SU-DHL-6 (cell line): ENCODE measurements around the gene CLIC4.

Source experiments
- H2AFZ ChIP-seq: fragments of 200-600 bp; sonication (generic); 2 replicates; pipeline ENCODE4 v1.6.1; 2014; ENCODE audit warnings: low read depth, mild to moderate bottlenecking, moderate library complexity, mixed read lengths, antibody characterized with exemption, low read length; ENCODE audit not compliant: severe bottlenecking
- H3F3A ChIP-seq: fragments of 200-600 bp; shearing (Covaris generic); 2 replicates; pipeline ENCODE4 v1.6.0; 2016; ENCODE audit warnings: antibody characterized with exemption, mild to moderate bottlenecking; ENCODE audit not compliant: insufficient read depth
- H3K27ac ChIP-seq: fragments of 200-600 bp; sonication (generic); 2 replicates; pipeline ENCODE4 v1.5.1; 2016; ENCODE audit warnings: low read depth, mild to moderate bottlenecking, low read length, moderate library complexity, mixed read lengths
- H3K27me3 ChIP-seq: fragments of 200-600 bp; sonication (generic), shearing (Covaris generic); 2 replicates; pipeline ENCODE4 v1.6.0; 2014; ENCODE audit warnings: mild to moderate bottlenecking, low read length
- H3K36me3 ChIP-seq: fragments of 200-600 bp; sonication (generic); 2 replicates; pipeline ENCODE4 v1.6.1; 2014; ENCODE audit warnings: mild to moderate bottlenecking, low read length, mixed read lengths
- H3K4me2 ChIP-seq: fragments of 300-600, 200-600 bp; shearing (Covaris generic), sonication (generic); 2 replicates; pipeline ENCODE4 v1.6.0; 2014; ENCODE audit warnings: low read length, low read depth, mild to moderate bottlenecking; ENCODE audit not compliant: poor library complexity, severe bottlenecking
- H3K4me3 ChIP-seq: fragments of 200-600 bp; sonication (generic); 2 replicates; pipeline ENCODE4 v1.5.1; 2014; ENCODE audit warnings: antibody characterized with exemption, low read length, mild to moderate bottlenecking, mixed read lengths; ENCODE audit not compliant: insufficient read depth, poor library complexity, severe bottlenecking
- H3K79me2 ChIP-seq: fragments of 200-600 bp; sonication (generic); 2 replicates; pipeline ENCODE4 v1.6.1; 2014; ENCODE audit warnings: mild to moderate bottlenecking, low read length, moderate library complexity; ENCODE audit not compliant: insufficient read depth
- H3K9ac ChIP-seq: fragments of 200-600 bp; sonication (generic); 2 replicates; pipeline ENCODE4 v1.7.0; 2014; ENCODE audit warnings: mild to moderate bottlenecking, low read length
- H3K9me2 ChIP-seq: fragments of 200-600 bp; sonication (generic); replicated peaks from 2 replicates; pipeline ENCODE4 v1.6.1; 2014; ENCODE audit warnings: low read length; ENCODE audit not compliant: insufficient read depth
- H3K9me3 ChIP-seq: fragments of 200-600 bp; sonication (generic); 2 replicates; pipeline ENCODE4 v1.6.1; 2014; ENCODE audit warnings: low read length, mixed read lengths; ENCODE audit not compliant: insufficient read depth
- H4K20me1 ChIP-seq: fragments of 200-600 bp; sonication (generic); 2 replicates; pipeline ENCODE4 v1.6.1; 2014; ENCODE audit warnings: low read depth, mild to moderate bottlenecking, antibody characterized with exemption, low read length, moderate library complexity, mixed read lengths
- CTCF ChIP-seq: fragments of 200-600 bp; sonication (generic); IDR thresholded peaks from one replicate; pipeline ENCODE4 v1.5.1; 2017; ENCODE audit warnings: antibody characterized with exemption, mild to moderate bottlenecking, low read length, moderate library complexity; ENCODE audit not compliant: insufficient read depth, poor library complexity, severe bottlenecking
- EZH2phosphoT487 ChIP-seq: fragments of 200-600 bp; sonication (generic), shearing (Covaris generic); conservative IDR thresholded peaks from 2 replicates; pipeline ENCODE4 v1.6.1; 2018; ENCODE audit warnings: mild to moderate bottlenecking, antibody characterized with exemption, low read length, moderate library complexity, mixed read lengths

CLIC4 gene

DNA sequence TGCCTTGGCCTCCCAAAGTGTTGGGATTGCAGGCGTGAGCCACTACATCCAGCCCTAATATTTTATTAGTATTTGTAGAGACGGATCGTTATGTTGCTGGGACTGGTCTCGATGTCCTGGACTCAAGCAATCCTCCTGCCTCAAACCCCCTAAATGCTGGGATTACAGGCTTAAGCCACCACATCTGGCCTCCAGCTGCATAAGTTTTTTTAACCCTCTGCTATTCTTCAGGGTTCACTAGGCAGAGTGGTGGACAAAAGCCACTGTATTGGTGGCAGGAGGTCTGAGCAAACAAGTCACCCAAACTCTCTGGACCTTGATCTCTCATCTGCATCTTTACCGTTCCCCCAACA, 10.1 kb upstream of the CLIC4 start:
- Histone ChIP-seq H4K20me1 (no peaks in the 10 kb centered on the region), H3F3A (peaks cover 3% of the 10 kb centered on the region; the same call in 1 of the 2 replicates), H2AFZ (no peak overlapping the region), H3K4me3 (no peak overlapping the region), H3K27me3 (no peaks in the 10 kb centered on the region), H3K27ac (no peak overlapping the region), H3K9me3 (no peaks in the 10 kb centered on the region), H3K4me2 (no peak overlapping the region), H3K9me2 (no peaks in the 10 kb centered on the region), H3K9ac (no peak overlapping the region), H3K36me3 (no peaks in the 10 kb centered on the region), H3K79me2 (no peaks in the 10 kb centered on the region)
- TF ChIP-seq CTCF (no peak), EZH2phosphoT487 (no peak)

DNA sequence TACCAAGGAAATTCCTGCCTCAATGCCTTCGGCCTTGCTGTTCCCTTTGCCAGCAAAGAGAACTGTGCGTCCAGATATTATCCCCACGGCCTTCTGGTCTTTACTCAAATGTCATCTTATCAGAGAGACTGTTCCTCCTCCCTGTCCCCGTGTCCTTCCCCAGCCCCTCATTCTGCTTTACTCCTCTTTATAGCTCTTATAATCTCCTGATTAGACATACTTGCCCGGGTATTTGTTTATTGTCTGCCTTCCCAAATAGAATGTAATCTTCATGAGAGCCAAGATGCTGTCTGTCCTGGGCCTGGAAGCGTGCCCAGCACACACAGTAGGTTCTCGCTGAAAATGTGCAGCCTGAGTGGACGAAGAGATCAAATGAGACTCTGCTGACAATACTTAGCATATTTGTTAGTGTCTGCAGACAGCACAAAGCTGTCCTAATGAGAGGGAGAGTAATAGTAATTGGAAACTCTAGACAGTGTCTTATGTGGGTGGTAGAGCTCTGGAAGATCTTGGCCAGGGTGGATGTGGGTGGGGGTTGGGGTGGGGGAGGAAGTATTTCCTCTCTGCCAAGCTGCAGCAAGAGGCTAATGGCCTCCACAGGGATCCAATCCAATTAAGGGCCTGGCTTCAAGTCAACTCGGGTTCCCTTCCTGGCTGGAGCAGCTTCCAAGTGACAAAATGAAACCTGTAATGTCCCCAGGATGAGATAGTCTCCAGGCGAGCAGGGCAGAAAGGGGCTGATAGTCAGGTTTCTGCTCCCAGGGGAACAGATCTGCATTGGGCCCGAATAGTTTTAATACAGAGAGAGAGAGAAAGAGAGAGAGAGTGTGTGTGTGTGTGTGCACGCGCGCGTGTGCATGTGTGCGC, 9.5 kb upstream of the CLIC4 start:
- no peak overlapping the region for H3K4me2 ChIP-seq
- H3K36me3 ChIP-seq = no peaks in the 10 kb centered on the region
- H2AFZ ChIP-seq = no peak overlapping the region
- H3K79me2 ChIP-seq = no peaks in the 10 kb centered on the region
- peaks cover 3% of the 10 kb centered on the region; the same call in 1 of the 2 replicates for H3F3A ChIP-seq
- no peaks in the 10 kb centered on the region for H3K9me2 ChIP-seq
- no peak overlapping the region for H3K4me3 ChIP-seq
- no peak overlapping the region for H3K27ac ChIP-seq
- H3K27me3 ChIP-seq = no peaks in the 10 kb centered on the region
- H4K20me1 ChIP-seq = no peaks in the 10 kb centered on the region
- no peak overlapping the region for H3K9ac ChIP-seq
- no peak for TF ChIP-seq CTCF
- no peak for TF ChIP-seq EZH2phosphoT487
- no peaks in the 10 kb centered on the region for H3K9me3 ChIP-seq

DNA sequence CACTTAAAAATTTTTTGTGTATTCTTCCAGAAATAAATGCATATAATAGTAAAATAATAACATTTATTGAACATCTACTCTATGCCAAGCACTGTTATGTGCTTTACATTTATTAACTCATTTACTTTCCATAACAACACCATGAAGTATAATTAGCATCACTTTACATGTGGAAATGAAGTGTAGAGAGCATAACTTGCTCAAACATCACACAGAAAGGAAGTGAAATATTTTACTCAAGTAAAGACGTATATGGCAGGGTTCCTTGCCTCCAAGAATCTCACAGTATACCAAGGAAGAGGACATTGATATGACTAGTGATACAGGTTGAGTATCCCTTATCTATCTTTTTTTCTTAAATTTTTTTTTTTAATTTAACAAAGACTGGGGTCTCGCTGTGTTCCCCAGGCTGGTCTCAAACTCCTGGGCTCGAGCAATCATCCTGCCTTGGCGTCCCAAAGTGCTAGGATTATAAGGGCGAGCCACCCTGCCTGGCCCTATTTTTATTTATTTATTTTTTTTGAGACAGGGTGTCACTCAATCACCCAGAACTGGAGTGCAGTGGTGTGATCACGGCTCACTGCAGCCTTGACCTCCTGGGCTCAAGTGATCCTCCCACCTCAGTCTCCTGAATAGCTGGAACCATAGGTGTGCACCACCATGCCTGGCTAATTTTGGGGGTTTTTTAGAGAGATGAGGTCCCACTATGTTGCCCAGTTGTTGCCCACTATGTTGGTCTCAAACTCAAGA, 7.7 kb upstream of the CLIC4 start:
- TF ChIP-seq EZH2phosphoT487 (no peak), CTCF (no peak)

More for the DNA sequence above, 7.7 kb upstream of the CLIC4 start:
- Histone ChIP-seq H3K4me2 (no peak overlapping the region), H4K20me1 (no peaks in the 10 kb centered on the region), H3K4me3 (no peak overlapping the region), H3K27ac (no peak overlapping the region), H2AFZ (no peak overlapping the region), H3F3A (peaks cover 3% of the 10 kb centered on the region; the same call in 1 of the 2 replicates), H3K36me3 (no peaks in the 10 kb centered on the region), H3K9me3 (no peaks in the 10 kb centered on the region), H3K27me3 (no peaks in the 10 kb centered on the region), H3K9ac (no peak overlapping the region), H3K79me2 (no peaks in the 10 kb centered on the region), H3K9me2 (no peaks in the 10 kb centered on the region)
